Esophagus muscularis mucosa (tissue), 4 donors: Measurements from ENCODE around the gene F5. TPM values are rescaled to one million over a fixed set of nuclear protein-coding genes. Genes with fewer than 3 reads are reported as not detected.

Experiments
- DNase-seq: peaks from one replicate; pipeline ENCODE4 v3.0.0-alpha.2; 2017; ENCODE audit errors: extremely low spot score
- H3K27ac ChIP-seq, 4 donors: fragments of 200-600 bp; sonication (generic); replicated peaks in 1 of 4; 1 replicate in 3 of 4; 2 replicates in 1 of 4; pipeline ENCODE4 v1.5.1; 2016 to 2019; ENCODE audit warnings: mild to moderate bottlenecking in 1 of 4
- H3K27me3 ChIP-seq, 4 donors: fragments of 200-600 bp; sonication (generic); one replicate each; pipeline versions ENCODE4 v1.5.1 to v1.6.0; 2016 to 2019
- H3K36me3 ChIP-seq, 4 donors: fragments of 200-600 bp; sonication (generic); one replicate each; pipeline ENCODE4 v1.5.1; 2016 to 2019
- H3K4me1 ChIP-seq, 4 donors: fragments of 200-600 bp; sonication (generic); one replicate each; pipeline ENCODE4 v1.5.1; 2016 to 2019
- H3K4me3 ChIP-seq, 4 donors: fragments of 200-600 bp; sonication (generic); 1 replicate in 2 of 4; 2 replicates in 2 of 4; pipeline ENCODE4 v1.5.1; 2016 to 2019; ENCODE audit warnings: mild to moderate bottlenecking in 4 of 4, moderate library complexity in 1 of 4
- H3K9me3 ChIP-seq, 4 donors: fragments of 200-600 bp; sonication (generic); 1 replicate in 3 of 4; 2 replicates in 1 of 4; pipeline ENCODE4 v1.5.1; 2016 to 2019
- EP300 ChIP-seq: sonication (generic); formaldehyde crosslinking; IDR thresholded peaks from one replicate; pipeline ENCODE4 v1.6.1; 2017; ENCODE audit warnings: antibody characterized with exemption
- POLR2A ChIP-seq: fragments of 450-650 bp; IDR thresholded peaks from one replicate; pipeline ENCODE4 v1.6.1; 2017; ENCODE audit warnings: antibody characterized with exemption, moderate library complexity, mild to moderate bottlenecking, low read depth
- POLR2AphosphoS5 ChIP-seq, 2 donors: sonication (generic); formaldehyde crosslinking; IDR thresholded peaks; one replicate each; pipeline ENCODE4 v1.6.1; 2017; ENCODE audit warnings: antibody characterized with exemption in 2 of 2
- WGBS: methylation state at CpG from one replicate; pipeline ENCODE4 v1.1.5; 2018; 5-methylcytosine and 5-hydroxymethylcytosine counted together
- intact Hi-C: fragments of 100-400 bp; cut with DNase I; formaldehyde crosslinking; loops from one replicate; pipeline ENCODE4 v1.15.1; 2023
- total RNA-seq, 4 donors: library from RNA; depleted of rRNA; stranded (reverse); fragments of >200 nt; gene quantifications; one replicate each; pipeline versions ENCODE4 v1.1.0 to v1.2.1, GENCODE V29; 2016
- TF ChIP-seq, protein P1 (sequence below), 3 experiments: fragments of 200-600 bp in 2 of 3; fragments of 450-650 bp in 1 of 3; sonication (generic) in 2 of 3; IDR thresholded peaks; one replicate each; pipeline ENCODE4 v1.5.1; 2017 to 2019; ENCODE audit warnings: antibody characterized with exemption in 3 of 3, mild to moderate bottlenecking in 2 of 3, moderate library complexity in 1 of 3

Gene F5
- total RNA-seq, 4 donors from 2014 or later = 0.13 to 1.2 (median 0.34) TPM; not detected in 1

DNA sequence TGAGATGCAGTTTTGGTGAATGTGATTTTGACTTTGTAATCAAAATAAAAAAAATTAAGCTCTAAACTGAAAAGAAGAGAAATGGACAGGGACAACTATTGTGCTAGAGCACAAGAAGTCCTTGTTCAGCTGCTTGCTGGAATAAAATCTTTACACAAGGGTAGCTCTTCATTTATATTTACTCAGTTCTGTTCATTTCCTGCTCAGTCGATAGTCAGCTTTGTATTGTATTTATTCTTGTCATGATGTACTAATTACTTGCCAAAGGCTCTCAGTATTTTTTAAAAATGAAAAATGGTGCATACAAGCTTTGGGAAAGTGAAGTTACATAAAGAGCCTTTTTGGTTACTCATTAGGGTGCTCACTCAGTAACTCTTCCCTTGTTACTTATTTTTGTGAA is 17.8 kb downstream of the F5 start:
- TF ChIP-seq EP300 = no peak
- no peak for TF ChIP-seq POLR2AphosphoS5 (IDR thresholded peaks at IDR 0.05)
- TF ChIP-seq, protein P1, sequence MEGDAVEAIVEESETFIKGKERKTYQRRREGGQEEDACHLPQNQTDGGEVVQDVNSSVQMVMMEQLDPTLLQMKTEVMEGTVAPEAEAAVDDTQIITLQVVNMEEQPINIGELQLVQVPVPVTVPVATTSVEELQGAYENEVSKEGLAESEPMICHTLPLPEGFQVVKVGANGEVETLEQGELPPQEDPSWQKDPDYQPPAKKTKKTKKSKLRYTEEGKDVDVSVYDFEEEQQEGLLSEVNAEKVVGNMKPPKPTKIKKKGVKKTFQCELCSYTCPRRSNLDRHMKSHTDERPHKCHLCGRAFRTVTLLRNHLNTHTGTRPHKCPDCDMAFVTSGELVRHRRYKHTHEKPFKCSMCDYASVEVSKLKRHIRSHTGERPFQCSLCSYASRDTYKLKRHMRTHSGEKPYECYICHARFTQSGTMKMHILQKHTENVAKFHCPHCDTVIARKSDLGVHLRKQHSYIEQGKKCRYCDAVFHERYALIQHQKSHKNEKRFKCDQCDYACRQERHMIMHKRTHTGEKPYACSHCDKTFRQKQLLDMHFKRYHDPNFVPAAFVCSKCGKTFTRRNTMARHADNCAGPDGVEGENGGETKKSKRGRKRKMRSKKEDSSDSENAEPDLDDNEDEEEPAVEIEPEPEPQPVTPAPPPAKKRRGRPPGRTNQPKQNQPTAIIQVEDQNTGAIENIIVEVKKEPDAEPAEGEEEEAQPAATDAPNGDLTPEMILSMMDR (IDR thresholded peaks at IDR 0.05) = no peak
- no peak for TF ChIP-seq POLR2A
- Histone ChIP-seq H3K4me1 (peaks cover 0 to 6% (median 0%) of the 10 kb centered on the region in 4 donors), H3K4me3 (no peak overlapping the region), H3K27ac (no peak overlapping the region), H3K36me3 (no peaks in the 10 kb centered on the region), H3K9me3 (peaks cover 0 to 11% (median 3%) of the 10 kb centered on the region in 4 donors), H3K27me3 (no peaks in the 10 kb centered on the region)
- intact Hi-C loops = no loop called here
- no peak for DNase-seq
- 35% methylated on average over 1 of the region's 1 CpG for WGBS

- Histone ChIP-seq H3K36me3 (no peaks in the 10 kb centered on the region), H3K27me3 (no peaks in the 10 kb centered on the region), H3K9me3 (peaks cover 0 to 21% (median 9%) of the 10 kb centered on the region in 4 donors), H3K27ac (no peak overlapping the region), H3K4me1 (no peaks in the 10 kb centered on the region), H3K4me3 (no peak overlapping the region)
- no peak for DNase-seq
- intact Hi-C loops = no loop called here
- no peak for TF ChIP-seq POLR2A
- TF ChIP-seq EP300 = no peak
- TF ChIP-seq POLR2AphosphoS5 (IDR thresholded peaks at IDR 0.05) = no peak
- TF ChIP-seq, protein P1 (IDR thresholded peaks at IDR 0.05) = no peak
- WGBS = 87% methylated on average over 3 of the region's 3 CpGs
Observed at GRCh38 chr1:169565335-169566271, 20.7 kb downstream of the F5 start.

GRCh38 chr1:169563650-169564049 is 22.6 kb downstream of the F5 start:
- Histone ChIP-seq H3K4me1 (no peaks in the 10 kb centered on the region), H3K36me3 (no peaks in the 10 kb centered on the region), H3K4me3 (no peak overlapping the region), H3K27me3 (no peaks in the 10 kb centered on the region), H3K9me3 (peaks cover 0 to 21% (median 9%) of the 10 kb centered on the region in 4 donors), H3K27ac (no peak overlapping the region)
- intact Hi-C loops = no loop called here
- DNase-seq = no peak
- no peak for TF ChIP-seq EP300
- TF ChIP-seq POLR2AphosphoS5 (IDR thresholded peaks at IDR 0.05) = no peak
- TF ChIP-seq, protein P1 (IDR thresholded peaks at IDR 0.05) = no peak
- no peak for TF ChIP-seq POLR2A

GRCh38 chr1:169563019-169563615 is 23.2 kb downstream of the F5 start:
- no peak for DNase-seq
- intact Hi-C loops = no loop called here
- Histone ChIP-seq H3K4me3 (no peak overlapping the region), H3K4me1 (no peaks in the 10 kb centered on the region), H3K36me3 (no peaks in the 10 kb centered on the region), H3K9me3 (peaks cover 0 to 21% (median 9%) of the 10 kb centered on the region in 4 donors), H3K27me3 (no peaks in the 10 kb centered on the region), H3K27ac (no peak overlapping the region)
- WGBS = 97% methylated on average over 1 of the region's 1 CpG
- TF ChIP-seq, protein P1 (IDR thresholded peaks at IDR 0.05) = no peak
